SK-N-SH treated with all-trans-retinoic acid at 6 μM for 48 hours (cell line): ENCODE data around the gene SPAM1.

ENCODE experiments used
- ATAC-seq: fragments of 200-7000 bp; cut with Tn5 transposase; 3 replicates; pipeline ENCODE4 v1.9.1; 2020; ENCODE audit warnings: mild to moderate bottlenecking, moderate library complexity
- BACH2 ChIP-seq: fragments of 250-450 bp; sonication (Bioruptor Pico); IDR thresholded peaks from 2 replicates; pipeline ENCODE4 v1.9.0; 2021; ENCODE audit warnings: mild to moderate bottlenecking, borderline replicate concordance
- CSDC2 ChIP-seq: fragments of 250-450 bp; sonication (Bioruptor Pico); IDR thresholded peaks from 2 replicates; pipeline ENCODE4 v1.5.0; 2020; ENCODE audit warnings: mild to moderate bottlenecking, moderate library complexity
- CSRNP3 ChIP-seq: fragments of 250-450 bp; sonication (Bioruptor Pico); IDR thresholded peaks from 2 replicates; pipeline ENCODE4 v1.5.1; 2021; ENCODE audit warnings: mild to moderate bottlenecking, moderate library complexity
- ESRRG ChIP-seq: fragments of 250-450 bp; sonication (Bioruptor Pico); IDR thresholded peaks from 2 replicates; pipeline ENCODE4 v1.6.1; 2021; ENCODE audit warnings: mild to moderate bottlenecking
- GLIS3 ChIP-seq: fragments of 250-450 bp; sonication (Bioruptor Pico); IDR thresholded peaks from 2 replicates; pipeline ENCODE4 v1.5.0; 2020; ENCODE audit warnings: mild to moderate bottlenecking, moderate library complexity
- ISL1 ChIP-seq: fragments of 250-450 bp; sonication (Bioruptor Pico); IDR thresholded peaks from 2 replicates; pipeline ENCODE4 v2.1.2; 2022; ENCODE audit warnings: mild to moderate bottlenecking, moderate library complexity
- PATZ1 ChIP-seq: fragments of 250-450 bp; sonication (Bioruptor Pico); IDR thresholded peaks from 2 replicates; pipeline ENCODE4 v1.8.0; 2020; ENCODE audit warnings: mild to moderate bottlenecking, moderate library complexity, borderline replicate concordance
- POU6F1 ChIP-seq: fragments of 250-450 bp; sonication (Bioruptor Pico); IDR thresholded peaks from 2 replicates; pipeline ENCODE4 v1.8.0; 2021; ENCODE audit warnings: low read depth, mild to moderate bottlenecking, moderate library complexity, borderline replicate concordance
- PPARA ChIP-seq: fragments of 250-450 bp; sonication (Bioruptor Pico); IDR thresholded peaks from 2 replicates; pipeline ENCODE4 v1.5.0; 2020; ENCODE audit warnings: mild to moderate bottlenecking, borderline replicate concordance
- RARB ChIP-seq: fragments of 250-450 bp; sonication (Bioruptor Pico); IDR thresholded peaks from 2 replicates; pipeline ENCODE4 v1.8.0; 2021; ENCODE audit warnings: mild to moderate bottlenecking, moderate library complexity
- SNAI2 ChIP-seq: fragments of 250-450 bp; sonication (Bioruptor Pico); IDR thresholded peaks from 2 replicates; pipeline ENCODE4 v1.5.0; 2020; ENCODE audit warnings: mild to moderate bottlenecking, moderate library complexity
- TCF4 ChIP-seq: fragments of 250-450 bp; sonication (Bioruptor Pico); IDR thresholded peaks from 2 replicates; pipeline ENCODE4 v1.8.0; 2021; ENCODE audit warnings: mild to moderate bottlenecking, moderate library complexity, borderline replicate concordance
- TOX ChIP-seq: fragments of 250-450 bp; sonication (Bioruptor Pico); IDR thresholded peaks from 2 replicates; pipeline ENCODE4 v1.8.0; 2021; ENCODE audit warnings: mild to moderate bottlenecking, moderate library complexity, borderline replicate concordance
- ZC3H10 ChIP-seq: fragments of 250-450 bp; sonication (Bioruptor Pico); IDR thresholded peaks from 2 replicates; pipeline ENCODE4 v1.5.1; 2021; ENCODE audit warnings: mild to moderate bottlenecking, moderate library complexity
- ZFP3 ChIP-seq: fragments of 250-450 bp; sonication (Bioruptor Pico); IDR thresholded peaks from 2 replicates; pipeline ENCODE4 v1.5.0; 2020; ENCODE audit warnings: mild to moderate bottlenecking, moderate library complexity
- ZFP30 ChIP-seq: fragments of 450-650 bp; formaldehyde crosslinking; IDR thresholded peaks from 2 replicates; pipeline ENCODE4 v1.5.0; 2022; ENCODE audit warnings: mild to moderate bottlenecking, moderate library complexity
- ZNF565 ChIP-seq: fragments of 450-650 bp; formaldehyde crosslinking; conservative IDR thresholded peaks from 2 replicates; pipeline ENCODE4 v1.5.0; 2020; ENCODE audit warnings: low read depth, mild to moderate bottlenecking, moderate library complexity
- ZNF70 ChIP-seq: fragments of 450-650 bp; formaldehyde crosslinking; IDR thresholded peaks from 2 replicates; pipeline ENCODE4 v1.5.0; 2020; ENCODE audit warnings: mild to moderate bottlenecking, moderate library complexity
- TF ChIP-seq, protein P1 (sequence below): fragments of 250-450 bp; sonication (Bioruptor Pico); IDR thresholded peaks from 2 replicates; pipeline ENCODE4 v1.5.1; 2020; ENCODE audit warnings: low read depth, mild to moderate bottlenecking, moderate library complexity
- TF ChIP-seq, protein P2 (sequence below): fragments of 250-450 bp; sonication (Bioruptor Pico); IDR thresholded peaks from 2 replicates; pipeline ENCODE4 v1.5.0; 2020; ENCODE audit warnings: mild to moderate bottlenecking, moderate library complexity

The SPAM1 gene

GRCh38 chr7:123975084-123975483 lies 50.0 kb downstream of the SPAM1 start (continued):
- no peak for TF ChIP-seq PATZ1 (CRISPR knock-in tag)

GRCh38 chr7:123977081-123977480 lies 52.0 kb downstream of the SPAM1 start:
- ATAC-seq, result no peak
- TF ChIP-seq, protein P1, sequence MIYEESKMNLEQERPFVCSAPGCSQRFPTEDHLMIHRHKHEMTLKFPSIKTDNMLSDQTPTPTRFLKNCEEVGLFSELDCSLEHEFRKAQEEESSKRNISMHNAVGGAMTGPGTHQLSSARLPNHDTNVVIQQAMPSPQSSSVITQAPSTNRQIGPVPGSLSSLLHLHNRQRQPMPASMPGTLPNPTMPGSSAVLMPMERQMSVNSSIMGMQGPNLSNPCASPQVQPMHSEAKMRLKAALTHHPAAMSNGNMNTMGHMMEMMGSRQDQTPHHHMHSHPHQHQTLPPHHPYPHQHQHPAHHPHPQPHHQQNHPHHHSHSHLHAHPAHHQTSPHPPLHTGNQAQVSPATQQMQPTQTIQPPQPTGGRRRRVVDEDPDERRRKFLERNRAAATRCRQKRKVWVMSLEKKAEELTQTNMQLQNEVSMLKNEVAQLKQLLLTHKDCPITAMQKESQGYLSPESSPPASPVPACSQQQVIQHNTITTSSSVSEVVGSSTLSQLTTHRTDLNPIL (CRISPR knock-in tag), result no peak
- TF ChIP-seq GLIS3 (CRISPR knock-in tag) (no peak), SNAI2 (CRISPR knock-in tag) (no peak), POU6F1 (CRISPR knock-in tag) (no peak), ZC3H10 (no peak), CSRNP3 (CRISPR knock-in tag) (no peak), ZFP3 (CRISPR knock-in tag) (no peak), TOX (CRISPR knock-in tag) (no peak), BACH2 (CRISPR knock-in tag) (no peak), RARB (CRISPR knock-in tag) (no peak), ZNF70 (CRISPR knock-in tag) (no peak), PATZ1 (CRISPR knock-in tag) (no peak), ZNF565 (CRISPR knock-in tag) (no peak), PPARA (CRISPR knock-in tag) (no peak)
- TF ChIP-seq, protein P2, sequence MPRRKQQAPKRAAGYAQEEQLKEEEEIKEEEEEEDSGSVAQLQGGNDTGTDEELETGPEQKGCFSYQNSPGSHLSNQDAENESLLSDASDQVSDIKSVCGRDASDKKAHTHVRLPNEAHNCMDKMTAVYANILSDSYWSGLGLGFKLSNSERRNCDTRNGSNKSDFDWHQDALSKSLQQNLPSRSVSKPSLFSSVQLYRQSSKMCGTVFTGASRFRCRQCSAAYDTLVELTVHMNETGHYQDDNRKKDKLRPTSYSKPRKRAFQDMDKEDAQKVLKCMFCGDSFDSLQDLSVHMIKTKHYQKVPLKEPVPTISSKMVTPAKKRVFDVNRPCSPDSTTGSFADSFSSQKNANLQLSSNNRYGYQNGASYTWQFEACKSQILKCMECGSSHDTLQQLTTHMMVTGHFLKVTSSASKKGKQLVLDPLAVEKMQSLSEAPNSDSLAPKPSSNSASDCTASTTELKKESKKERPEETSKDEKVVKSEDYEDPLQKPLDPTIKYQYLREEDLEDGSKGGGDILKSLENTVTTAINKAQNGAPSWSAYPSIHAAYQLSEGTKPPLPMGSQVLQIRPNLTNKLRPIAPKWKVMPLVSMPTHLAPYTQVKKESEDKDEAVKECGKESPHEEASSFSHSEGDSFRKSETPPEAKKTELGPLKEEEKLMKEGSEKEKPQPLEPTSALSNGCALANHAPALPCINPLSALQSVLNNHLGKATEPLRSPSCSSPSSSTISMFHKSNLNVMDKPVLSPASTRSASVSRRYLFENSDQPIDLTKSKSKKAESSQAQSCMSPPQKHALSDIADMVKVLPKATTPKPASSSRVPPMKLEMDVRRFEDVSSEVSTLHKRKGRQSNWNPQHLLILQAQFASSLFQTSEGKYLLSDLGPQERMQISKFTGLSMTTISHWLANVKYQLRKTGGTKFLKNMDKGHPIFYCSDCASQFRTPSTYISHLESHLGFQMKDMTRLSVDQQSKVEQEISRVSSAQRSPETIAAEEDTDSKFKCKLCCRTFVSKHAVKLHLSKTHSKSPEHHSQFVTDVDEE (CRISPR knock-in tag), result no peak

DNA sequence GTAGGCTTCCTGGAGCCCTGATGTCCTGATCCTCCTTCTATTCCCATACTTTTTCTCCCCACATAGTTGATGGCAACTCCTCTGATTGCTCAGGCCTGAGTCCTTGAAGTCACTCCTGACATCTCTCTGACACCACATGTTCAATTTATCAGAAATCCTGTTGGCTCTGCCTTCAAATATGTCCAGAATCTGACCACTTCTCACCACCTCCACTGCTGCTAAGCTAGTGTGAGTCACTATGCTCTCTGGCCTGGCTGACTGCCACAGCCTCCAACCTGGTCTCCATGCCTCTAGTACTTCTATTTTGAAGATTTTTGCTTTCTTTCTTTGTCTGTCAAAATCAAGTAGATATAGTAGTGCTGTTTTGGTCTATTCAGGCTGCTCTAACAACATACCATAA lies 54.8 kb downstream of the SPAM1 start:
- ATAC-seq, result no peak
- 0 out of 2 replicates have a peak, but pooled peaks have one; percentile 25 for TF ChIP-seq ISL1 (CRISPR knock-in tag)
- no peak for TF ChIP-seq ZNF70 (CRISPR knock-in tag)
- no peak for TF ChIP-seq TOX (CRISPR knock-in tag)
- no peak for TF ChIP-seq BACH2 (CRISPR knock-in tag)

DNA sequence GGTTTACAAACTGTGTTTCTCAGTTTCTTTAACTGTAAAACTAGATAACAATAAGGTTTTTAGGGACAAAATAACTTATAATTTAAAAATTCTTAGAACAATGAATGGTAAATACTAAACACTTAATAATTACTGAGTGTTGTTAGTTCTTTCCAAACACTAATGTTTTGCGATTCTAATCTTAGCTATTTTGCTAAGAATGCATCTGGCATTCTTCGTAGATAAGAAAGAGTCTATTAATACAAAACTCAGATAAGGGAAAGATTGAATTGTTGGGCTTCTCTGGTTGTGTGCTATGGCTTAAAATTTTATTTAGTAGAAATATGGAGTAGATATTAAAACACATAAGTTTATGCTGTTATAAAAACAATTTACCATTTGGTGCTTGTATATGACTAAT lies 62.4 kb downstream of the SPAM1 start:
- ATAC-seq, result no peak
- TF ChIP-seq ZFP30 (CRISPR knock-in tag) (no peak), ISL1 (CRISPR knock-in tag) (peak; percentile 92), ESRRG (CRISPR knock-in tag) (peak; percentile 66; the same call in 1 of the 2 replicates), TCF4 (CRISPR knock-in tag) (peak; percentile 83; the same call in 1 of the 2 replicates), CSDC2 (no peak)
